Esophagus squamous epithelium (tissue), 4 donors: ENCODE data around the gene GCSH.

Experiments used
- CTCF ChIP-seq, 6 experiments: fragments of 450-650 bp in 4 of 6; fragments of 200-600 bp in 2 of 6; sonication (generic) in 2 of 6; IDR thresholded peaks; one replicate each; pipeline ENCODE4 v1.5.1; 2016 to 2019; ENCODE audit warnings: antibody characterized with exemption in 6 of 6, mild to moderate bottlenecking in 4 of 6, moderate library complexity in 4 of 6
- POLR2A ChIP-seq, 4 donors: fragments of 450-650 bp; IDR thresholded peaks; one replicate each; pipeline ENCODE4 v1.6.1; 2017; ENCODE audit warnings: antibody characterized with exemption in 4 of 4, mild to moderate bottlenecking in 4 of 4, moderate library complexity in 3 of 4

DNA sequence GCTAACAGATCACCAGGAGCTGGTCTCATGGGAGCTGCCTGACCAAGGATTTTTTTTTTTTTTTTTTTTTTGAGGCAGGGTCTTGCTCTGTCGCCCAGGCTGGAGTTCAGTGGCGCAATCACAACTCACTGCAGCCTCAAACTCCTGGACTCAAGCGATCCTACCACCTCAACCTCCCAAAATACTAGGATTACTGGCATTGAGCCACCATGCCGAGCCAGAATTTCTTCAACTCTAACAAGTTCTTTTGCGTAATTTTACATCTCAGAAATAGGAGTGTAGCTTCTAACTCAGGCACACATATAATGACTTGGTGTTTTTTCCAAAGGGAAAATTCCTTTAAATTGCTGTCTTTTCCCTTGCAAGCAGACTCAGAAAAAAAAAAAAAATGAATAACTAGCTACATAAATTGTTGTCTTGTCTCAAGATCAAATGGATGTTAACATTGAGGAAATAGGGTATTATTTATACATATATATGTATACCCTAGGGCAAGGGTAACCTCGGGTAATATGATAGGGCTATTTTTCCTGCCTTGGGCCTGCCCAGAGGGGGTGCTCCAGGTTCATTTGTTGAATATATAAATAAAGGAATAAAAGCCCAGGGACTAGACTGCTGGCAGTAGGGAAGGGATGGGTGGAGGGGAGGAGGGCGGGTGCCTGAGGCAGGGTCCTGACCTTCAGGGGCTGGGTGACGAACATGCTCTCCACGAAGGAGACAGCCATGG is 42.8 kb upstream of the GCSH start:
- TF ChIP-seq CTCF (IDR thresholded peaks at IDR 0.05) (no peak), POLR2A (IDR thresholded peaks at IDR 0.05) (no peak)
